Neutrophil (primary cell): Measurements from ENCODE around the gene PAFAH1B1.

Source experiments
- H3K27ac ChIP-seq: fragments of 200-600 bp; sonication (generic); 2 replicates; pipeline ENCODE4 v1.5.1; 2016; ENCODE audit warnings: mild to moderate bottlenecking, moderate library complexity
- H3K27me3 ChIP-seq: fragments of 200-600 bp; sonication (generic); 2 replicates; pipeline ENCODE4 v1.6.0; 2016; ENCODE audit warnings: mild to moderate bottlenecking
- H3K36me3 ChIP-seq: fragments of 200-600 bp; sonication (generic); 2 replicates; pipeline ENCODE4 v1.5.1; 2017
- H3K4me1 ChIP-seq, 2 experiments: fragments of 200-600 bp in 1 of 2; sonication (generic) in 1 of 2; 1 replicate in 1 of 2; 2 replicates in 1 of 2; pipeline versions ENCODE4 v1.5.1 to v1.6.1; 2013 to 2016; ENCODE audit warnings: low read depth in 1 of 2, low read length in 1 of 2, mild to moderate bottlenecking in 1 of 2, moderate library complexity in 1 of 2; ENCODE audit not compliant: control insufficient read depth in 1 of 2, insufficient read depth in 1 of 2
- H3K4me3 ChIP-seq, 2 experiments: fragments of 200-600 bp in 1 of 2; sonication (generic) in 1 of 2; 1 replicate in 1 of 2; 2 replicates in 1 of 2; pipeline ENCODE4 v1.5.1; 2013 to 2016; ENCODE audit warnings: low read depth in 1 of 2, low read length in 1 of 2, mild to moderate bottlenecking in 1 of 2, moderate library complexity in 1 of 2
- H3K9me3 ChIP-seq: fragments of 200-600 bp; sonication (generic); 2 replicates; pipeline ENCODE4 v1.5.1; 2016
- CTCF ChIP-seq: fragments of 200-600 bp; sonication (generic); IDR thresholded peaks from 2 replicates; pipeline ENCODE4 v1.5.1; 2016; ENCODE audit warnings: antibody characterized with exemption

The PAFAH1B1 gene

DNA sequence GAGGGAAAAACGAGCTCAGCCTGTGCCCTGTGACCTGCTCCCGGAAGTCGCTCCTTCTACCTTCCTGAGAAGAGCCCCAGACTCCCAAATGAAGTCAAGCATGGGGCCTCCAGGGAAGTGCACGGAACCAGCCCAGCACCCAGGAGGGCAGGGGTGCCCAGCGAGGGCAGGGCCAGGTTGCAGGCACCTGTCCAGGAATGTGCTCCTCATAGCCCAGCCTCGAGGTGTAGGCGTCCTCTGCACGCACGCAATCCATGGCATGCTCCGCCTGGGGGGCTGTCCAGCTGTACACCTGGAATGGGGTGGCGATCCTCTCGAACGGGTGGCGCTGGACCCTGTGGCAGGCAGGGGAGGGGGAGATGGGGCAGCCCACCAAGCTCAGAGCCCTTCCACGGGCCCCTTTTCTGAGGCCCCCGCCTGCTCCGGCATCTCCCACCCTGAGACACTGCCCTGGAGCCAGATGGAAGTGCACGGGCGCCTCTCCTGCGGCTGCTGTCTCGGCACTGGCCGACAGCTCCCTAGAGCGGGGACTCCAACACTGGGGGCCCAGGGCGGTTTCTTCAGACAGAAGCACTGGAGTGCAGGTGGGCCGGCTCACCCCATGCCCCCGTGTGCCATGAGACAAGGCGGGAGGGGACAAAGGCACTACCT is 107.2 kb downstream of the PAFAH1B1 start:
- H3K36me3 ChIP-seq: peaks cover 37% of the 10 kb centered on the region
- H3K9me3 ChIP-seq: no peaks in the 10 kb centered on the region
- no peaks in the 10 kb centered on the region for H3K27me3 ChIP-seq
- TF ChIP-seq CTCF: no peak
- no peak overlapping the region for H3K4me3 ChIP-seq
- no peak overlapping the region for H3K27ac ChIP-seq
- H3K4me1 ChIP-seq: no peaks in the 10 kb centered on the region

- H3K9me3 ChIP-seq: no peaks in the 10 kb centered on the region
- peaks cover 31% of the 10 kb centered on the region for H3K36me3 ChIP-seq
- TF ChIP-seq CTCF: no peak
- H3K27ac ChIP-seq: no peak overlapping the region
- no peaks in the 10 kb centered on the region for H3K27me3 ChIP-seq
- no peaks in the 10 kb centered on the region for H3K4me1 ChIP-seq
- no peak overlapping the region for H3K4me3 ChIP-seq
Observed at GRCh38 chr17:2701161-2701995, 107.9 kb downstream of the PAFAH1B1 start.

DNA sequence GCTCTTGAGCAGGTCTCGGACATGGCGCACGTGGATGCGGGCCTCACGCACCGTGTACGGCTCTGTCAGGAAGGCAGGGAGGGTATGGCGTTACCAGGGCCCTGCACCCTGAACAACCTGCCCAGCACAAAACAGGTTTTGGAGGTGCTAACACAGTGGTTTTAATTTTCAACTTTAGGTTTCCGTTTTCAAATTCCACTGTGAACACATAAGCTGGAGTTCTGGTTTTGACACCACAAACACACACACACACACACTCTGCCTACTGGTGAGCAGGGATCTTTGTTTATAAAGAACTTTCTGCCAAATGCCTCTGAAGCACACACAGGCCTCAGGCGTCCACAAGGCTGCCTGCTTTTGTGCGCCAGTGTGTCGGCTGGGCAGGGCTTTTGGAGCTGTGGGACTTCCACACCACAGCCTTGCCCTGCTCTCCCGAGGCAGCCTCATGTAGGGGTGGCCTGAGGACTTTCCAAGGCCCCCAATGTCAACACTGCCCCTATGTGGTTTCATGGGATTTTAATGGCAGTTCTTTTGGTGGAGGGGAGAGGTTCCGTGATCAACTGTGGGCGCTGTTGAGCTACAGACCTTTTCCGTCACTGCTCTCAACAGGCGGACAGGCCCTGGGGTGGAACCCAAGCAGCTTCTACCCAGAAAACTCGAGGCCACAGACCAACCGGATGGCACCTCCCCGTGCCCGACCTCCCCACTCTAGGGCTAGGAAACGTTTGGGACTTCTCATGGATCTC is 108.7 kb downstream of the PAFAH1B1 start:
- Histone ChIP-seq H3K27ac (no peak overlapping the region), H3K36me3 (peaks cover 29% of the 10 kb centered on the region)

GRCh38 chr17:2703181-2703580 is 109.7 kb downstream of the PAFAH1B1 start:
- Histone ChIP-seq H3K4me1 (no peaks in the 10 kb centered on the region), H3K9me3 (no peaks in the 10 kb centered on the region), H3K27me3 (no peaks in the 10 kb centered on the region), H3K27ac (no peak overlapping the region), H3K36me3 (peaks cover 22% of the 10 kb centered on the region), H3K4me3 (no peak overlapping the region)
- TF ChIP-seq CTCF: no peak

More for the DNA sequence above, 108.7 kb downstream of the PAFAH1B1 start:
- Histone ChIP-seq H3K4me3 (no peak overlapping the region), H3K4me1 (no peaks in the 10 kb centered on the region), H3K27me3 (no peaks in the 10 kb centered on the region), H3K9me3 (no peaks in the 10 kb centered on the region)
- no peak for TF ChIP-seq CTCF

DNA sequence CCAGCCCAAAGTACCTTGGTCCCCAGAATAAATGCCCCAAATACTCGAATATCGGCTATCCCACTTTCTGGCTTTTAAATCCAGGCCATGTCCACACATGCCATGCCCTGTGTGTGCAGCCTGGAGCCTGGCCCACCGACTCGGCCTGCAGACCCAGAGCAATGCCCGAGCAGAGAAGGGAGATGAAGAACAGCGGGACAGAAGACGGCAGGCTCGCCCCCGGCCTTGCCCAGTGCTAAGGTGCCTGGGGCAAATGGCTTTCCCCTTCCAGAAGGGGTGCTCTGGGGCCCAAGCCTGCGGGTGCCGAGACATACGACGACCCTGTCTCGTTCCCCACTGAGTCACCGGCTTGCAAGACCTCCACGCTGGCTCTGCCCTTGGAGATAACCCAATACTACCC is 110.2 kb downstream of the PAFAH1B1 start:
- peaks cover 19% of the 10 kb centered on the region for H3K36me3 ChIP-seq

More for the DNA sequence above, 110.2 kb downstream of the PAFAH1B1 start:
- H3K27me3 ChIP-seq: no peaks in the 10 kb centered on the region
- H3K4me1 ChIP-seq: no peaks in the 10 kb centered on the region
- TF ChIP-seq CTCF: no peak
- H3K27ac ChIP-seq: no peak overlapping the region
- H3K4me3 ChIP-seq: no peak overlapping the region
- no peaks in the 10 kb centered on the region for H3K9me3 ChIP-seq
